ENCODE measurements around the gene ALDH5A1. TPM values are rescaled to one million over a fixed set of nuclear protein-coding genes. Genes with fewer than 3 reads are reported as not detected.

The ALDH5A1 gene
- total and polyA plus RNA-seq, 2 donors (not counting 1 experiment from before 2014, with no cell fraction given), result 5.7 to 26.3 TPM

DNA sequence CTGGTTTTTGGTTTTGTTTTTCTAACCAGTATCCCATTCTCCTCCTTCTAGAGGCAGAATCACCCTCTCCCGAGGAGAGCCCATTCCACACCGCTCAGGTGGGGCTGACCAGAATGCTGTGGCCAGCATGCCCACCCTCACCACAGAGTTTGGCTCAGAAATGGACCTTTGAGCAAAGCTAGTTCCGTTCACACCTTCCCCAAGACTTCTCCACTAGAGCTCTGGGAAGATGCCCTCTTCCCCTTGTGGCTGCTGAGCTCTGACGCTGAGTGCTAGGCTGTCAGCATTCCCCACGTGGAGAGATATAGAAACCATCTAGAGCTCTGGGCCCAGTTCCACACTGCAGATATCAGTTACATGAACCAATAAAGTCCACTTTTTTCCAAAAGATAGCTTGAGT is 13.3 kb upstream of the ALDH5A1 start:
- Histone ChIP-seq H3K9ac (ENCODE audit: low read length) (no peak overlapping the region), H3K4me3 (ENCODE audit: control extremely low read depth in 1 of 5, extremely low read depth in 1 of 5, insufficient read depth in 1 of 5, low read depth in 2 of 5, low read length in 4 of 5) (no peak overlapping the region), H3K4me2 (replicated peaks; ENCODE audit: low read depth, low read length, poor library complexity, severe bottlenecking) (no peak overlapping the region), H3K79me2 (ENCODE audit: control insufficient read depth, insufficient read depth, low read length) (no peaks in the 10 kb centered on the region), H3K27ac (ENCODE audit: low read length in 2 of 2) (no peak overlapping the region), H2AFZ (ENCODE audit: insufficient read depth, low read depth, low read length, poor library complexity, severe bottlenecking) (no peak overlapping the region), H3K27me3 (replicated peaks in 1 of 4; ENCODE audit: control extremely low read depth in 1 of 4, control insufficient read depth in 3 of 4, insufficient read depth in 4 of 4, low read length in 3 of 4) (no peaks in the 10 kb centered on the region), H3K36me3 (replicated peaks in 1 of 2; ENCODE audit: control extremely low read depth in 1 of 2, control insufficient read depth in 1 of 2, extremely low read depth in 1 of 2, insufficient read depth in 2 of 2, low read length in 1 of 2) (no peaks in the 10 kb centered on the region), H3K4me1 (ENCODE audit: control insufficient read depth in 2 of 2, insufficient read depth in 2 of 2, low read length in 2 of 2) (no peaks in the 10 kb centered on the region), H4K20me1 (ENCODE audit: control insufficient read depth, insufficient read depth, low read length, poor library complexity, severe bottlenecking) (no peaks in the 10 kb centered on the region), H3K9me3 (ENCODE audit: control extremely low read depth in 1 of 3, control insufficient read depth in 2 of 3, insufficient read depth in 1 of 3, low read length in 2 of 3) (no peaks in the 10 kb centered on the region)
- TF ChIP-seq, protein P1, sequence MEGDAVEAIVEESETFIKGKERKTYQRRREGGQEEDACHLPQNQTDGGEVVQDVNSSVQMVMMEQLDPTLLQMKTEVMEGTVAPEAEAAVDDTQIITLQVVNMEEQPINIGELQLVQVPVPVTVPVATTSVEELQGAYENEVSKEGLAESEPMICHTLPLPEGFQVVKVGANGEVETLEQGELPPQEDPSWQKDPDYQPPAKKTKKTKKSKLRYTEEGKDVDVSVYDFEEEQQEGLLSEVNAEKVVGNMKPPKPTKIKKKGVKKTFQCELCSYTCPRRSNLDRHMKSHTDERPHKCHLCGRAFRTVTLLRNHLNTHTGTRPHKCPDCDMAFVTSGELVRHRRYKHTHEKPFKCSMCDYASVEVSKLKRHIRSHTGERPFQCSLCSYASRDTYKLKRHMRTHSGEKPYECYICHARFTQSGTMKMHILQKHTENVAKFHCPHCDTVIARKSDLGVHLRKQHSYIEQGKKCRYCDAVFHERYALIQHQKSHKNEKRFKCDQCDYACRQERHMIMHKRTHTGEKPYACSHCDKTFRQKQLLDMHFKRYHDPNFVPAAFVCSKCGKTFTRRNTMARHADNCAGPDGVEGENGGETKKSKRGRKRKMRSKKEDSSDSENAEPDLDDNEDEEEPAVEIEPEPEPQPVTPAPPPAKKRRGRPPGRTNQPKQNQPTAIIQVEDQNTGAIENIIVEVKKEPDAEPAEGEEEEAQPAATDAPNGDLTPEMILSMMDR (IDR thresholded peaks at IDR 0.05), result no peak
- TF ChIP-seq EZH2 (IDR thresholded peaks at IDR 0.05; ENCODE audit: borderline replicate concordance, insufficient read depth, low read depth, low read length, poor library complexity, severe bottlenecking), result no peak
- DNase-seq (no peak), ATAC-seq (ENCODE audit: low read depth) (no peak)
- CTCF ChIA-PET, result no interaction called here
- Mint-ChIP-seq H3K9me3 (ENCODE audit: insufficient read depth) (no peaks in the 10 kb centered on the region), H3K27ac (no peak overlapping the region), H3K4me1 (no peaks in the 10 kb centered on the region), H3K27me3 (no peaks in the 10 kb centered on the region), H3K4me3 (no peak overlapping the region)
- 95% methylated on average over 4 of the region's 5 CpGs for WGBS (ENCODE audit: insufficient coverage)
- intact Hi-C loops (cut with micrococcal nuclease), result no loop called here
- POLR2A ChIA-PET, result no interaction called here

DNA sequence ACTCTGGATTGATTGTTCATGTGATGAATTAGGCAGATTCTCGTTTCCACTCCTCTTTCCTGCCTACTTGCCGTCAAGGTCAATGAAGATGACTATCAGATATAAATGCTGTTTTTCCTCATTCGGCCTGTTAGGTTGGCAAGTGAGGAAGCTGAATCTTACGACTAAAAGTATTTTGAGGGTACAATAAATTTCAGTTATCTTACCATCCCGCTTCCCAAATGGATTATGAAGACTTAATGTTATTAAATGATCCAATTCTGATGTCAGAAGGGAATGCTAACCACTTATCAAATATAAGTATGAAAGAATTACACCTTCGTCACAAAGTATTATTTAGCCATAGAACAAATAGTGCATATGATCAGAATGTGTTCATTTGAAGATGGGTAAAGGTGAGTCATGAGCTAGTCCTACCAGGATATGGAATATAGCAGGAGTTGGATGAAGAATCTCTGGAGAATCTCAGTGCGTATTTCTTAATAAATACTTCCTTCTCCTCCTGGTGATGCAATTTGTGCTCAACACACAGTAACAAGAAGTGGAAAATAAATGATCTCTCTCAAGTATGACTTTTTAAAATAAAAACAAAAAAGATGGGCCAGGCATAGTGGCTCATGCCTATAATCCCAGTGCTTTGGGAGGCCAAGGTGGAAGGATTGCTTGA is 10.0 kb upstream of the ALDH5A1 start:
- WGBS (ENCODE audit: insufficient coverage), result no CpG with 5 or more reads among the region's 7 CpGs
- intact Hi-C loops (cut with micrococcal nuclease), result no loop called here
- POLR2A ChIA-PET, result no interaction called here
- H3K4me1 Mint-ChIP-seq, result no peaks in the 10 kb centered on the region
- H3K4me3 Mint-ChIP-seq, result no peak overlapping the region
- Histone ChIP-seq H3K27ac (ENCODE audit: low read length in 2 of 2) (no peak overlapping the region), H3K27me3 (replicated peaks in 1 of 4; ENCODE audit: control extremely low read depth in 1 of 4, control insufficient read depth in 3 of 4, insufficient read depth in 4 of 4, low read length in 3 of 4) (no peaks in the 10 kb centered on the region), H3K9ac (ENCODE audit: low read length) (no peak overlapping the region), H3K36me3 (replicated peaks in 1 of 2; ENCODE audit: control extremely low read depth in 1 of 2, control insufficient read depth in 1 of 2, extremely low read depth in 1 of 2, insufficient read depth in 2 of 2, low read length in 1 of 2) (no peaks in the 10 kb centered on the region), H3K4me2 (replicated peaks; ENCODE audit: low read depth, low read length, poor library complexity, severe bottlenecking) (no peak overlapping the region), H4K20me1 (ENCODE audit: control insufficient read depth, insufficient read depth, low read length, poor library complexity, severe bottlenecking) (no peaks in the 10 kb centered on the region), H3K79me2 (ENCODE audit: control insufficient read depth, insufficient read depth, low read length) (peaks cover under 1% of the 10 kb centered on the region), H2AFZ (ENCODE audit: insufficient read depth, low read depth, low read length, poor library complexity, severe bottlenecking) (no peak overlapping the region), H3K4me1 (ENCODE audit: control insufficient read depth in 2 of 2, insufficient read depth in 2 of 2, low read length in 2 of 2) (no peaks in the 10 kb centered on the region), H3K9me3 (ENCODE audit: control extremely low read depth in 1 of 3, control insufficient read depth in 2 of 3, insufficient read depth in 1 of 3, low read length in 2 of 3) (no peaks in the 10 kb centered on the region), H3K4me3 (ENCODE audit: control extremely low read depth in 1 of 5, extremely low read depth in 1 of 5, insufficient read depth in 1 of 5, low read depth in 2 of 5, low read length in 4 of 5) (no peak overlapping the region)
- DNase-seq, result no peak
- CTCF ChIA-PET, result no interaction called here
- no peak for ATAC-seq (ENCODE audit: low read depth)
- no peaks in the 10 kb centered on the region for H3K27me3 Mint-ChIP-seq
- no peak for TF ChIP-seq EZH2 (IDR thresholded peaks at IDR 0.05; ENCODE audit: borderline replicate concordance, insufficient read depth, low read depth, low read length, poor library complexity, severe bottlenecking)
- TF ChIP-seq, protein P1 (IDR thresholded peaks at IDR 0.05), result no peak
- no peak overlapping the region for H3K27ac Mint-ChIP-seq
- H3K9me3 Mint-ChIP-seq (ENCODE audit: insufficient read depth), result no peaks in the 10 kb centered on the region

Measured in B cell (primary cell).